ENCODE data around the gene BRF1.

- TF ChIP-seq, protein P1, sequence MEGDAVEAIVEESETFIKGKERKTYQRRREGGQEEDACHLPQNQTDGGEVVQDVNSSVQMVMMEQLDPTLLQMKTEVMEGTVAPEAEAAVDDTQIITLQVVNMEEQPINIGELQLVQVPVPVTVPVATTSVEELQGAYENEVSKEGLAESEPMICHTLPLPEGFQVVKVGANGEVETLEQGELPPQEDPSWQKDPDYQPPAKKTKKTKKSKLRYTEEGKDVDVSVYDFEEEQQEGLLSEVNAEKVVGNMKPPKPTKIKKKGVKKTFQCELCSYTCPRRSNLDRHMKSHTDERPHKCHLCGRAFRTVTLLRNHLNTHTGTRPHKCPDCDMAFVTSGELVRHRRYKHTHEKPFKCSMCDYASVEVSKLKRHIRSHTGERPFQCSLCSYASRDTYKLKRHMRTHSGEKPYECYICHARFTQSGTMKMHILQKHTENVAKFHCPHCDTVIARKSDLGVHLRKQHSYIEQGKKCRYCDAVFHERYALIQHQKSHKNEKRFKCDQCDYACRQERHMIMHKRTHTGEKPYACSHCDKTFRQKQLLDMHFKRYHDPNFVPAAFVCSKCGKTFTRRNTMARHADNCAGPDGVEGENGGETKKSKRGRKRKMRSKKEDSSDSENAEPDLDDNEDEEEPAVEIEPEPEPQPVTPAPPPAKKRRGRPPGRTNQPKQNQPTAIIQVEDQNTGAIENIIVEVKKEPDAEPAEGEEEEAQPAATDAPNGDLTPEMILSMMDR (conservative IDR thresholded peaks at IDR 0.05; ENCODE audit: low read length): no peak
- no peak for TF ChIP-seq EZH2phosphoT487 (IDR thresholded peaks at IDR 0.05; ENCODE audit: borderline replicate concordance)
Observed at GRCh38 chr14:105209091-105209490, 91.7 kb downstream of the BRF1 start.
